GM18951 (cell line): ENCODE data around the gene ARRDC4.

Source experiments
- POLR2A ChIP-seq: IDR thresholded peaks from 4 replicates; pipeline ENCODE4 v1.6.1; 2011; ENCODE audit warnings: mild to moderate bottlenecking; ENCODE audit not compliant: insufficient read length, insufficient read depth; ENCODE audit errors: extremely low read depth
- in situ Hi-C: fragments of 300-500 bp; cut with MboI; formaldehyde crosslinking; loops from one replicate; pipeline ENCODE4 v1.12.0; 2022; ENCODE audit warnings: low sequenced_read_pairs, mixed read lengths, inconsistent platforms; ENCODE audit not compliant: unreplicated experiment

ARRDC4 gene

DNA sequence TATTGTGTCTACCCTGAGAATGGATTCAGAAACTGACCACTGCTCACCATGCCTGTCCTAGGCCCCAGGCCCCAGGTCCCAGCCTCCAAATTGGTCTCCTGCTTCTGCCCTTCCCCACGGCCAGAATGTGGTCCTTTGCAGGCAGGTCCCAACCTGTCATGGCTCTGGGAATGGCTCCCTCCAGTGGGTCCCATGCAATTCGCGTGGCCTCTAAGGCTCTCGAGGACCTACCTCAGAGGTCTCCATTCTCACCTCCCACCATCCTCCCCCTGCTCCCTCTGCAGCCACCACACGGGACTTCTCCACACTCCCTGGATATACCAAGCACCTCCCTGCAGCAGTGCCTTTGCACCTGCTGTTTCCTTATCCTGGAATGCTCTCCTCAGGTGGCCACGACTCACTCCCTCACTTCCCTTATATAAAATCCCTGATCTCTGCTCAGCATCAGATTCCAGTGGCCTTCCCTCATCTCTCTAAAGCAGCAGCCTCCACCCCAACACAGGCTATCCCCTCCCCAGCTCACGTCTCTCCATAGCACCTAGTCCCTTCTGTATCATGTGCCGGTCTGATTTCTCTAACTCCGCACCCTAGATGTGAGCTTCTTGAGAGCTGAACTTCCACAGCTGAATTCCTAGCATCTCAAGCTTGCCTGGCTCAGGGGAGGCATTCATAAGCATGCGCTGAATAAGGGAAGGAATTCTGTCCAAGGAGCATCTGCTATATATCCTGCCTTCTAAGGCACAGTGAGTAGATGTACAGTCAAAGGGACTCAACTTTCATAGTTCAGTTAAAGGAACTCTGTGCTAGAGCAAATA lies 56.9 kb downstream of the ARRDC4 start:
- TF ChIP-seq POLR2A, result no peak
- in situ Hi-C loops, result no loop called here

DNA sequence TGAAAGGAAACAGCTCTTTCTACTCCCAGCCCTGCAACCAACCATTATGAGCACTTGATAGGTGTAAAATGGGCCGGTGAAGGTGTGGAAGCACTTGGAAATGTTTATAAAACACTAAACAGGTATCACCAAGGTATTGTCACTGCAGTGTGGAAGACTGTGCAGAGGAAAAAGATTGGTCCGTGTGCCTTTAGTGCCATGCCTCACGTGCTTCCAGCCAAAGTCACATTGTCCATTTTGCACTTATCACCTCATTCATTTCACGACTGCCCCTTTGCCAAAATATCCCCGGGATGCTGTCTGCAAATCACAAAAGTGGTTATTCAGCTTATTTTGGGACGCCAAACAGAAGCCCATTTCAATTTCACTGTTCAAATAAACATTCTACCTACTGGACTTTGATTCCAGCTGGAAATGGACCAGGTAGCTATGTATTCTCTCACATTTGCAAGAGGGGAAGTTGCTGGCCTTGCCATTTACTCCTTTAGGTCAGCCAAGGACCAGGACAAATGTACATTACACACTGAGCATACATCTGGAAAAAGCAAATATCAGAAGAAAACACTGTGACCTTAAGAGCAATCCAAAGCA lies 58.4 kb downstream of the ARRDC4 start:
- no peak for TF ChIP-seq POLR2A
- in situ Hi-C loops, result no loop called here
